Subcutaneous abdominal adipose tissue (tissue), 5 donors: ENCODE measurements around the gene LRRK1.

Source experiments
- H3K27ac ChIP-seq: one replicate; pipeline ENCODE4 v1.7.0; 2013; ENCODE audit warnings: low read depth, mild to moderate bottlenecking, inconsistent platforms, low read length, moderate library complexity
- H3K27me3 ChIP-seq, 5 donors: one replicate each; pipeline ENCODE4 v1.7.0; 2013; ENCODE audit warnings: low read length in 5 of 5, inconsistent platforms in 1 of 5; ENCODE audit not compliant: control insufficient read depth in 5 of 5, insufficient read depth in 4 of 5
- H3K36me3 ChIP-seq, 5 donors: one replicate each; pipeline ENCODE4 v1.7.0; 2013; ENCODE audit warnings: low read length in 5 of 5; ENCODE audit not compliant: control insufficient read depth in 5 of 5, insufficient read depth in 5 of 5
- H3K4me1 ChIP-seq, 5 donors: one replicate each; pipeline ENCODE4 v1.7.0; 2013; ENCODE audit warnings: low read length in 5 of 5, mild to moderate bottlenecking in 3 of 5, moderate library complexity in 1 of 5; ENCODE audit not compliant: control insufficient read depth in 5 of 5, insufficient read depth in 5 of 5
- H3K4me3 ChIP-seq, 5 donors: one replicate each; pipeline ENCODE4 v1.7.0; 2013; ENCODE audit warnings: low read length in 5 of 5, low read depth in 1 of 5
- H3K9ac ChIP-seq, 5 donors: one replicate each; pipeline ENCODE4 v1.7.0; 2013; ENCODE audit warnings: low read length in 5 of 5, mild to moderate bottlenecking in 4 of 5, moderate library complexity in 3 of 5
- H3K9me3 ChIP-seq, 5 donors: one replicate each; pipeline ENCODE4 v1.7.0; 2013; ENCODE audit warnings: low read length in 5 of 5; ENCODE audit not compliant: control insufficient read depth in 5 of 5
- donor health status: healthy.
- donor health status: healthy.
- donor health status: healthy.
- donor health status: healthy.
- donor health status: healthy.

LRRK1 gene

DNA sequence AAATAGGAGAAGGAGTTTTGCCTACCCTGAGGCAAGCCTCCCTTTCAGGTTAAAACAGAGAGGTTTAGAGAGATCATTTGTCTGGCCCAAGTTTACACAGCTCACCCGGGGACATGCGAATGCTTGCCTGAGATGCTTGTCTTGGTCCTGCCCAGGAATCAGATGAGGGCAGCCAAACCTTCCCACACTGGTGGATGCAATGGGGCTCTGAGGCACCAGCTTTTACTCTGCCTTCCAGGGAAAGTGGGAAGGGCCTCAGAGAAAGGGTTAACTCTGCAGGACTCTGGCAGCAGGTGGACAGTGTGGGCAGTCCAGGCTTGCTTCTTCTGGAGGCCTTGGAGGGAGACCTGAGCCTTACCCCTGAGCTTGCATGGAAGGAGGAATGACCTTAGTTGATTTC, 90.0 kb downstream of the LRRK1 start:
- Histone ChIP-seq H3K36me3 (peaks cover 0 to 30% (median 7%) of the 10 kb centered on the region in 5 donors), H3K9me3 (no peaks in the 10 kb centered on the region), H3K4me3 (no peak overlapping the region), H3K4me1 (peaks cover 3 to 30% (median 19%) of the 10 kb centered on the region in 5 donors), H3K27me3 (no peaks in the 10 kb centered on the region), H3K9ac (no peak overlapping the region), H3K27ac (no peak overlapping the region)

DNA sequence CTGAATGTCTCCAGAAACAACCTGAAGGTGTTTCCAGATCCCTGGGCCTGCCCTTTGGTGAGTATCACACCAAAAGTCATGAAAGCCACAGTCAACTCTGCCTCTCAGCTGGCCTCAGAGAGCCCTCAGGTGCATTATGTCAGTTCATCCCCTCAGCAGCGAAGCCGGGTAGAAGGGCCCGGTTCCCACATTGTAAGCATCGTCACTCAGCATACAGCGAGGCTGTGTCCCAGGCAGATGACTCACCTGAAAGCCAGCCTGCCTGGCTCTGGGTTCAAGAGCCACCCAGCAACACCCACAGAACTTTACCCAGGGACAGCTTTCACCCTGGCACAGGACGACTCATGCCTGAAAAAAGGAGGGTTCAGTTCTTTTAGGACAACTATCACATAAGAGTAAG, 91.6 kb downstream of the LRRK1 start:
- Histone ChIP-seq H3K9me3 (no peaks in the 10 kb centered on the region), H3K9ac (no peak overlapping the region), H3K4me1 (peaks cover 3 to 35% (median 21%) of the 10 kb centered on the region in 5 donors), H3K4me3 (no peak overlapping the region), H3K27me3 (no peaks in the 10 kb centered on the region), H3K27ac (no peak overlapping the region), H3K36me3 (peaks cover 0 to 40% (median 14%) of the 10 kb centered on the region in 5 donors)

DNA sequence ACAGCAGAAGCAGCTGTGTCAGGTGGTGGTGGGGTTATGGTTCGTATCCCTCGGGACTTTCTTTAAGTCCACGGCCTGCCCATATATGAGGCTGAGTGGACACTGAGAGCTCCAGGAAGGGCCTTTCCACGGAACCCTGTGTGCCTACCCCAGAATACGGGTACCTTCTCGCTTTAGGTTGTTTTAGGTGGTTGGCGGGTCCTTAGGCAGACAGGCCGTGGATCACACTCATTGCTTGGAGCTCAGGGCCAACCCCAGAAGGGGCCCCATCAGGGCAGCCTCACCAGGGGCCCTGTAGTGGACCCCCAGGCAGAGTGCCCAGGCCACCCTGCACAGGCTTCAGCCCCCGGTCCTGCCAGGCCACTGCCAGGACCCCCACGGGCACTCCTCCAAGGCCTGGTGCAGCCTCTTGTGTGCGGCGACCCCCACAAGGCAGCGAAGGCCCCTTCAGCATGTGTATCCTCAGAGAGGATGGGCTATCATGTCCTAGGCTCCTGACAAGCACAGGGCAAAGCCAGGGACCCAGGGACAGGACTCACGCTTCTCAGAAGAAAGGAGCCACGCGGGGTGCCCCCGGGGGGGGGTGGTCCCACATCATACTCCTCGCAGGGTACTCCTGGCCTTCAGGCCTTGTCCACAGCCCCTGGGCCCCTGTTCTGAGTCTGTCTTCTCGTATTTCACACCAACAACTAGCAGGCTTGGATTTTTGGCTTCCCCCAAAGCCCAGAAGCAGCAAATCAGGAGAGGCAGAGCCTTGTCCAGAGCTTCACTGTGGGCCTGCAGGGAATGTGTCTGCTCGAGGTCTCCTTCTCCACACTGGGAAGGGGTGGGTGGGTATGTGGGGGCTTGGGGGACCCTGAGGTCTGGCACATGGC, 93.4 kb downstream of the LRRK1 start:
- peaks cover 0 to 29% (median 17%) of the 10 kb centered on the region in 5 donors for H3K4me1 ChIP-seq
- H3K9ac ChIP-seq: no peak overlapping the region
- H3K36me3 ChIP-seq: peaks cover 0 to 46% (median 18%) of the 10 kb centered on the region in 5 donors
- no peak overlapping the region for H3K27ac ChIP-seq
- no peaks in the 10 kb centered on the region for H3K27me3 ChIP-seq
- H3K4me3 ChIP-seq: no peak overlapping the region
- H3K9me3 ChIP-seq: no peaks in the 10 kb centered on the region

DNA sequence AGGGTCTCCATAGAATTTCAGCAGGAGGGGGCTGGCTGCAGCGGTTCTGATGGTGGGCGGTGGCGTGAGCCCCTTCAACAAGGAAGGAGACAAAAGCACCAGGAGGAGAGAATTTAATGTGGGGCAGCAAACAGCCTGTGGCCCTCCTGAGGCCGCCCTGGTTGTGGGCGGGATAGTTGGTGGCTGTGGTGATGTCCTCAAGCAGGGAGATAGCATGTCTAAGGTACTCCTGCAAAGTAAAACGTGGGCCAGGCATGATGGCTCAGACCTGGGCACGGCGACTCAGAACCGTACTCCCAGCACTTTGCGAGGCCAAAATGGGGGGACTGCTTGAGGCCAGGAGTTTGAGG, 94.0 kb downstream of the LRRK1 start:
- Histone ChIP-seq H3K27ac (no peak overlapping the region), H3K36me3 (peaks cover 0 to 46% (median 18%) of the 10 kb centered on the region in 5 donors), H3K27me3 (no peaks in the 10 kb centered on the region), H3K4me1 (peaks cover 0 to 29% (median 17%) of the 10 kb centered on the region in 5 donors), H3K9me3 (no peaks in the 10 kb centered on the region), H3K9ac (no peak overlapping the region), H3K4me3 (no peak overlapping the region)

DNA sequence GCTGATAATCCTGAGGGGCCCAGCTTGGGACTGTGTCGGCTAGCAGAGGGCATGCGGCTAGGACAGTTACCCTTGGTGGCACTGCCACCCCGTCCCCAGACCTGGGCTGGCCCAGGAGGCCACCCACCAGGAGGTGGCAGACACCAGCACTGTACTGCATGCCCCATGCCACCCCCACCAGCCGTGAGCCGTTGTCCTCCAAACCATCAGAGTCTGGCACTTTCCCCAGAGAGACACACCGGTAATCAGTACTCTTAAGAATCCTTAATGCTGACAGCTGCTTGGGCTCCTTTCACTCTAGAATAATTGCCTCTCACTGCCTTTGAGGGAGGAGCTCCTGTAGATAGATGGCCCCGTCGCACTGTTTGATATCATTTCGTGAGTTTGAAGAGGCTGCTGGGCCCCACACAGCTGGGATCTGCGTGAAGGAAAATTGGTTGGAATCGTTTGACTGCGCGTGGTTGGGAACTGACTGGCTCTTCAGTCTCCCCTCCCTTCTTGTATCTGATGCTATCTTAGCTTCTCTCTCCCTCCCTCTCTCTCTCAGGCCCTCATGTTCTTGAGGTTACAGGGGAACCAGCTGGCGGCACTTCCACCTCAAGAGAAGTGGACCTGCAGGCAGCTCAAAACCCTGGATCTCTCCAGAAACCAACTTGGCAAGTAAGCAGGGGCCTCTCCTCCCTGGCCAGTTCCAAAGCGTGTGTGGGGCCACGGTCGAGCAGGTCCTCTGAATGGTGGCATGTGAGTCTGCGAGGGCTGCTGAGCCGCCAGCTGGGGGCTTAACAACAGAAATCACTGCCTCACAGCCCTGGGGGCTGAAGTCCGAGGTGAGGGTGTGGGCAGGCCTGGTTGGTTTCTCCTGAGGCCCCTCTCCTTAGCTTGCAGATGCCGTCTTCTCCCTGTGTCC, 94.9 kb downstream of the LRRK1 start:
- H3K4me1 ChIP-seq: peaks cover 0 to 30% (median 14%) of the 10 kb centered on the region in 5 donors
- no peak overlapping the region for H3K4me3 ChIP-seq
- no peaks in the 10 kb centered on the region for H3K9me3 ChIP-seq
- H3K27me3 ChIP-seq: no peaks in the 10 kb centered on the region
- H3K9ac ChIP-seq: no peak overlapping the region
- H3K27ac ChIP-seq: no peak overlapping the region
- H3K36me3 ChIP-seq: peaks cover 0 to 46% (median 18%) of the 10 kb centered on the region in 5 donors

DNA sequence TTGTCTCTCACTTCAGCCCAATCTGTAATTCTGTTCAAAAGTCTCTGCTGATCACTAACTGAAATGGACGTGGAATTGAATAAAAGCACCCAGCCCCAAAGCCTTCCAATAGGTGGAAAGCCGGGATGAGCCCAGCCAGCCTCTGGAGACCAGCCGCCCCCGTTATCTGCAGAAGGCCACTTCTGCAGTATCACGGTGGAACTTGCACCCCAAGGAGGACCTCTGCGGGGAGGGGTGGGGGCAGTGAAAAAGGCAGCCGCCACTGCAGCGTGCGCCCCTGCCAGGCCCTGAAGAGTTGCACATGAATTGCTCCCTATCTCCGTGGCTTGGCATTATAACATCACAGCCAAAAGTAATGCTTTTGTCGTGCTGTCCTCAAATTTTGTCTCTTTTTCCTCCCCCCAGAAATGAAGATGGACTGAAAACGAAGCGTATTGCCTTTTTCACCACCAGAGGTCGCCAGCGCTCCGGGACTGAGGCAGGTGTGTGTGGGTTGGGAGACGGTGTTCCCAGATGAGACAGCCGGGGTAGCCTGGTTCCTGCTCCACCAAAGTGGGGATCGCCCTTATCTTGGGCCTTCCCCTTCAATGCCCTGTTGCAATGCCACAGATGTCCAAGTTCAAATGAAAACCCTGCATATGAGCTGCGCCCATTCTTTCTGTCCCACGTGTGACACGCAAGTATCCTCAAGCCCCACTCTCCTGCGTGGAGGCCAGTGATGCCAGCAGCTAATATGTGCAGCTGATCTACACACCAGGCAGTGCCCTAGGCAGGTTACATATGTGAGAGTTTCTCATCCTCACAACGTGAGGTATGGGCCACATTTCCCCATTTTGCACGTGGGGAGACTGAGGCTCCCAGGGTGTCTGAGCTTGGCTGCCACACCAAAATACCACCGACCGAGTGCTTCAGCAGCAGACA, 96.0 kb downstream of the LRRK1 start:
- H3K36me3 ChIP-seq: peaks cover 0 to 46% (median 18%) of the 10 kb centered on the region in 5 donors
- H3K4me1 ChIP-seq: peaks cover 0 to 30% (median 14%) of the 10 kb centered on the region in 5 donors
- no peak overlapping the region for H3K4me3 ChIP-seq
- no peaks in the 10 kb centered on the region for H3K27me3 ChIP-seq
- no peak overlapping the region for H3K9ac ChIP-seq
- H3K27ac ChIP-seq: no peak overlapping the region
- no peaks in the 10 kb centered on the region for H3K9me3 ChIP-seq

DNA sequence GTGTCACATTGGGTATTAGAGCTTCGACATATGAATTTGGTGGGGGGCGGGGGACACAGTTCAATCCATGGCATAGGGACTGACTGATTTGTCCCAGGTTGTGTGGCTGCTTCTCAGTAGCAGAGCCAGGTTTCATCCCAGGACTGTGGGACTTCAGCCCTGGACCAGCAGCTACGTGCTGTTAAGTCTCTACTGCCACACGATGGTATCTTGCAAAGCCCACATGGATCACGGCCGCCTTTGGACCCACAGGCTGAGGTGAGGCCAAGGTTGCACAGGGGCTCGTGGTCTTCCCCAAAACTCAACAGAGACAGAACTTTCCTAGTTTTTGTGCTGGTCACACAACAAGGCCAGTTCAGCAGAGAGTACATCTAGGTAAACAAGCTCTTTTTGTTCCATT, 97.4 kb downstream of the LRRK1 start:
- Histone ChIP-seq H3K27ac (no peak overlapping the region), H3K4me1 (peaks cover 0 to 22% (median 14%) of the 10 kb centered on the region in 5 donors), H3K36me3 (peaks cover 0 to 48% (median 21%) of the 10 kb centered on the region in 5 donors), H3K9ac (no peak overlapping the region), H3K4me3 (no peak overlapping the region), H3K27me3 (no peaks in the 10 kb centered on the region), H3K9me3 (no peaks in the 10 kb centered on the region)

DNA sequence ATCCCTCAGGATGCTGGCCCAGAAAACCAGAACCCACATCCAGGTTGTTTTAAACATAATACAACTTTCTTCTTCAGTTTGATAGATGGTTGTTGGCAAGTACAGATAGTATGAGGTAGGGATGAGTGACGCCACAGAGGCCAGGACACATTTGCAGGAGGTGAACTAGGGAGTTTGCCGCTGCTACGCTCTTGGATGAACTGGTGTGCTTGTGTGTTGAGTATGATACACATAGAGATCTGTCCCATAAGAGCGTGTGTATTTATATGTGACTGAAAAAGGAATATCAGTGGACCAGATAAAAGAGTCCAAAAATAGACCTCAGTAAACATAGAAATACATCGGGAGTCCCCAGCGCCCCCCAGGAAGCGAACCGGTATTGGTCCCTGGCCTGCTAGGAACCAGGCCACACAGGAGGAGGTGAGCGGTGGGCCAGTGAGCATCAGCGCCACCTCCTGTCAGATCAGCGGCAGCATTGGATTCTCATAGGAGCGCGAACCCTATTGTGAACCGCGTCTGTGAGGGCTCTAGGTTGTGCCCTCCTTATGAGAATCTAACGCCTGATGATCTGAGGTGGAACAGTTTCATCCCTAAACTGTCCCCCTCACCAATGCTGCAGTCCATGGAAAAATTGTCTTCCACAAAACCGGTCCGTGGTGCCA, 98.1 kb downstream of the LRRK1 start:
- Histone ChIP-seq H3K27ac (no peak overlapping the region), H3K4me3 (no peak overlapping the region)

DNA sequence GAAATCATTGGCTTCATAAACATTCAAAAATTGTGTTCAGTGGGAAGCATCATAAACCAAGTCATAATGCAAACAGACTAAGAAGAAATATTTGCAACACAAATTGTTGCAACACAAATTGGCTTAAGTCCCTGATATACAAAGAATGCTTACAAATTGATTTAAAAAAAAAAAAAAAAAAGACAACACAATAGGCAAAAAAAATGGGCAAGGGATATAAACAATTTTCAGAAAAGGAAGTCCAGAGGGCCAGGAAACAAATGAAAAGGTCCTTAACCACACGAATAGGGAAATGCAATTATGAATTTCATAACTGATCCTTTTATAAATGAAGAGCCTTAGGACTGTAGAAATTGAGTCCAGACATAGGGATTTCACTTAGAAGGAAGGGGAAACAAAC, 98.9 kb downstream of the LRRK1 start:
- H3K27ac ChIP-seq: no peak overlapping the region
- H3K9me3 ChIP-seq: no peaks in the 10 kb centered on the region
- no peaks in the 10 kb centered on the region for H3K27me3 ChIP-seq
- H3K4me3 ChIP-seq: no peak overlapping the region
- no peak overlapping the region for H3K9ac ChIP-seq
- H3K36me3 ChIP-seq: peaks cover 0 to 46% (median 30%) of the 10 kb centered on the region in 5 donors
- peaks cover 0 to 20% (median 14%) of the 10 kb centered on the region in 5 donors for H3K4me1 ChIP-seq

More for the DNA sequence above, 98.1 kb downstream of the LRRK1 start:
- H3K36me3 ChIP-seq: peaks cover 0 to 48% (median 27%) of the 10 kb centered on the region in 5 donors
- no peaks in the 10 kb centered on the region for H3K9me3 ChIP-seq
- H3K9ac ChIP-seq: no peak overlapping the region
- peaks cover 0 to 20% (median 14%) of the 10 kb centered on the region in 5 donors for H3K4me1 ChIP-seq
- no peaks in the 10 kb centered on the region for H3K27me3 ChIP-seq
